GM21825 (cell line): ENCODE measurements around the gene TTC23.
"Not testable (repeated sequence)": the region's sequence is repeated elsewhere in the genome, so short reads cannot be mapped to it uniquely, and the experiment has no call there.

Experiments used
- ATAC-seq: cut with Tn5 transposase; IDR thresholded peaks from one replicate; pipeline ENCODE4 v1.9.1; 2021; ENCODE audit warnings: mild to moderate bottlenecking, moderate library complexity; ENCODE audit not compliant: unreplicated experiment

The TTC23 gene

GRCh38 chr15:99201408-99202175, 47.8 kb downstream of the TTC23 start:
- ATAC-seq = no peak

GRCh38 chr15:99197856-99198255, 51.5 kb downstream of the TTC23 start:
- ATAC-seq = no peak

GRCh38 chr15:99192181-99192580, 57.2 kb downstream of the TTC23 start:
- not testable (repeated sequence) for ATAC-seq

DNA sequence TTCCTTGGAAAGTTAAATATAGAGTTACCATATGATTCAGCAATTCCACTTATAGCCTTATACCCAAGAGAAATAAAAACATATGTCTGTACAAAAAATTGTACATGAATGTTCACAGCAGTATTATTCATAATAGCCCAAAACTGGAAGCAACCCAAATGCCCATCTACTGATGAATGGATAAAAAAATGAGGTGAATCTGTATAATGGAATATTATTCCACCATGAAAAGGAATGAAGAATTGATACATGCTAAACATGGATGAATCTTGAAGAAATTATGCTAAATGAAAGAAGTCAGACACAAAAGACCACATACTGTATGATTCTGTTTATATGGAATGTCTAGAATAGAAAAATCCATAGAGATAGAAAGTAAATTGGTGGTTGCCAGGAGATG, 61.4 kb downstream of the TTC23 start:
- ATAC-seq = no peak

- no peak for ATAC-seq
These were observed 63.8 kb downstream of the TTC23 start for GRCh38 chr15:99185414-99186130.

DNA sequence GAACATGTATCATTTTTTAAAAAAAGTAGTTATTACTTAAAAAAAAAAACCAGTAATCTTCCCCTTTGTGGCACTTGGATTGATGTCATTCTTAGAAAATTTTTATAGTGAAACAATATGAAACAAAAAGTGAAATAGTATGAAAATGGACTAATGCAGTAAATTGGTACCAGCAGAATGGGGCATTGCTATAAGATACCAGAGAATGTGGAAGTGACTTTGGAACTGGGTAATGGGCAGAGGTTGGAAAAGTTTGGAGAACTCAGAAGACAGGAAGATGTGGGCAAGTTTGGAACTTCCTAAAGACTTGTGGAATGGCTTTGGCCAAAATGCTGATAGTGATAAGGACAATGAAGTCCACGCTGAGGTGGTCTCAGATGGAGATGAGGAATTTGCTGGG, 66.6 kb downstream of the TTC23 start:
- ATAC-seq = no peak

DNA sequence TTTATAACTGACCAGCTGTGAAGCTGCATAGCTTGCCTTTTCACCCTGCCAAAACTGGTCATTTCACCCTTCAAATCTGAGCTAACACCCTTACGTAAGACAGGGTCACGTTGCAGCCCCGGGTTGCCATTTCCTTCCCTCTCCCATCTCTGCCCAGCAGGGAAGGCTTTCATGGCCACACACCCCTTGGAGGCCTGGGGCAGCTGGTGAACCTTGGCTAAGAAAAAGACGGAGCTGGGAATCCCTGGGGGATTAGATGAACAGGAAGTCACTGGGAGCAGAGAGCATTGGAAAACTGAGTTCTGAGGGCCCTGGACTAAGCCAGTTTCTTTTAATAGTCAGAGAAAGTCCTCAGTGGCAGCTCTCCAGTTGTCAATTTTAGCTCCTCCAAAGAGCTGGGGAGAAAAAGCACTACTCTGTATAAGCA, 67.8 kb downstream of the TTC23 start:
- ATAC-seq = no peak

GRCh38 chr15:99180964-99181306, 68.4 kb downstream of the TTC23 start:
- no peak for ATAC-seq

- no peak for ATAC-seq
These were observed 69.1 kb downstream of the TTC23 start for GRCh38 chr15:99180086-99180963.

GRCh38 chr15:99177679-99178078, 71.7 kb downstream of the TTC23 start:
- no peak for ATAC-seq

- no peak for ATAC-seq
These were observed 72.6 kb downstream of the TTC23 start for GRCh38 chr15:99176757-99177156.

DNA sequence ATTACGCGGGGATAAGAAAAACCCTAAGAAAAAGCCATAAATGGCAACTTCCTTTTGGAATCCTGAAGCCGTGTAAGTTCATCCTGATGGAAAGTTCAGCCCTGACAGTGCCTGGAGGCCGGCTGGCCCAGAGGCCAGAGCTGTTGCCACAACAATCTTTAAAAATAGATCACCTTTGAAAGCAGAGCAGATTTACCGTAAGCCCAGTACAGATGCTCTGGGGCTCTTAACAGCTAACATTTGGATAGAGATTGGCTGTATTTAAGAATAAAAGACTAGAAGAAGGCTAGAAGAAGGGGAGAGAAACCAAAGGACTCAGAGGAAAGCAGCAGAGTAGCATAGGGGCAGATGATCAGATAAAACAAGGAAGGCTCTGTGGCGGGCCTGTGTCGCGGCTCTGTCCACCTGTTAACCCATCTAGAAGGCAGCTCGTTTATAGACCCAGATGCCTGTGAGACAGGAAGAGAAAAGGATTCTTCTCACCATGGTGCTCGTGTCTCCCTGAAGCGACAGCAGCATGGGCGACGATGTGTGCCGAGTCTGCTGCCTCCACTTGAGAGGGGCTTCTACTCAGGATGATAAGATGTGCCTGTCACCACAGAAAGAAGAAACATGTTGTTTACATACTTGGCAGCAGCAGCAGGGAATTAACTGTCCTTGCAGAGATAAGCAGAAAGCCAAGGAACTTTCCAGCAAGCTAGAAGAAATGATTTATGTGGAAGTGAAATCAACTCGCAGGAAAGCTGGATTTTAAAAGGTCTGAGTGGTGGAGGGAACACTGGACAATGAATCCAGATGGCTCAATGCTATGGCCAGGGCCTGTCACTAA, 74.6 kb downstream of the TTC23 start:
- no peak for ATAC-seq

DNA sequence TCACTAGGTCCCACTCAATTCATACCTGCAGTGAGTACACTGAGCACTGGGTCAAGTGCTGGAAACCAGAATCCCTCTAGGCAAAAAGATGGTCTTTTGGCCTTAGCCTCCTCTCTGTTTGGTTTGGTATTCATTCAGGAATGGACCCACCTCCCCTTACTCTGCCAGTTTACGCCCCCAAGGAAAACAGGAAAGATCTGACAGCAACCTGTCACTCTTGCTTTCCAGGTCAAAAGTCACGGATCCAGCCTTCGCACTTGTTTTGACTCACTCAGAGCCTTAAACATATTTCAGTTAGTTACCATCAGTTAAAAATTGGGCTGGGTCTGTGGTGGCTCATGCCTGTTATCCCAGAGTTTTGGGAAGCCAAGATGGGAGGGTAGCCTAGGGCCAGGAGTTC, 76.4 kb downstream of the TTC23 start:
- ATAC-seq = no peak

DNA sequence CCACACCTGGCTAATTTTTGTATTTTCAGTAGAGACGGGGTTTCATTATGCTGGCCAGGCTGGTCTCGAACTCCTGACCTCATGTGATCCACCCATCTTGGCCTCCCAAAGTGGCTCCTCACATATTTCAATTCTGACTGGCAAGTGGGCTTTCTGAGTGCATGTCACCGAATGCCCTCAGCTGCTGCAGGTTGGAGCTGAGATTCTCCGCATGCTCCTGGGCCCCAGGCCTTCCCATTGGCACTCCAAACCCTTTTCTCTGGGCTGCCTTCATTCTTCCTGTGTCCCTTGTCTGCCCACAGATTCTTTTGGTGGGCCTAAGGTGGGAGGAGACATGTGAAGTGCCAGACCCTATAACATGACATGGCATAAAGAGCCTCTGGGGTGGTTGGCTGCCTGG, 77.2 kb downstream of the TTC23 start:
- no peak for ATAC-seq

- no peak for ATAC-seq
These were observed 78.8 kb downstream of the TTC23 start for GRCh38 chr15:99170476-99171065.

- no peak for ATAC-seq
These were observed 79.5 kb downstream of the TTC23 start for GRCh38 chr15:99169769-99170311.

DNA sequence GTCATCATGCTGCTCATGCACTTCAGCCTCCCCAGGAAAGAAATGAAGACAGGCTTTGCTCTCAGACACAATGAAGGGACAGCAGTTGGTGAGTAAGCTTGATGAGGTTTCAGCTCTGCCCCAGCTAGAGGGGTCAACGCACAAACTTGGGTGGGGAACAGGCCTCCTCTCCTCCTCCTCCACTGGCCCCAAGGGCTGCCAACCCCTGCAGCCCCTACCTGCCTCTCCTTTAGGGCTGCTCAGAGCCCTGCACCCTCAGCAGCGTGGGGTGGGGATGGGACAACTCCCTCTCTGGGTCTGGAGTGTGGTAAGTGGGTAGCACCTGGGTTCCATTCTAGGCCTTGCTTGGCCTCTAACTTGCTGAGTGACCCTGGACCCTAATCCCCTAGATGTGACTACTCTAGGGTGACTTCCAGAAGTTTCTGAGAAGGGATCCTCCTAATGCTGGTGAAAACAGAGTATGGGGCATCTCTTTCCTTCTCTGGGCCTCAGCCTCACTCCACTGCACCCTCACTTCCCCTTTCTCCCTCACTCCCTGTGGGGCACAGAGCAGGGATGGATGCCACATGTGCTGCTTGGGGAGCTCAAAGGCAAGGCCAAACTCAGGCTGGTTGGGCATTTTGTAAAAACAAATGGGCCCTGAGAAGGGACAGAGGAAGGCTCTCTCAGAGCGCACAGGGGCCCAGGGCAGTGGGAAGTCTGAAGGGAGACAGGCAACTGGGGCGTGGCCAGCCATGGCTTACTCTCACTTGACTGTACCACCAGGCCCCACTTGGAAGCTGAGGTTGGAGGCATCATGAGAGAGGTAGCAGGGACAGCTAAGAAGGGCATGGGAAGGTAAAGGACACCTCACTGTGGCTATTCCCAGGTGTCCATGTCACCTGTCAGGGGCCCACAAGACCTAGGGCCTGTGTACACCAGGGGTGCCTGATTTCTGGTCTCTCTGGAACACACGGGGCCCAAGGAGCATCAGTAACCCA, 80.5 kb downstream of the TTC23 start:
- ATAC-seq = no peak

DNA sequence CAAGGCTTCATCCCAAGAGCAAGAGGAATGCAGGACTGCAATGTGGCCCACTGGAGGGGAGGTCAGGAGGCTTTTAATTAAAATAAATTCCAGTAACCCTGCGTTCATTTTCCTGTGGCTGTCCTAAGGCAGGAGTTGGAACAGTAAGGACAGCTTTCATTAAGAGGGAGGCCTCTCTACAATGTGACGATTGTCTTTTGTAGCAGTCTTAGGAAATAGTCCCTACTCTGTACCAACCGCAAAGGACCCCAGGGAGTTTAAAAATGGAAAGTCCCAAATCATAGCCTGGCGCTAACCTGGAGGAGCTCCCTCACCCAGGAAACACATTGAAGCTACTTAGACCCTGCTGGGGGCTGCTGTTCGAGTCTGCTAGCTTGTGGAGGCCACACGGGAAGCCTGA, 81.7 kb downstream of the TTC23 start:
- peak; percentile 43 for ATAC-seq

DNA sequence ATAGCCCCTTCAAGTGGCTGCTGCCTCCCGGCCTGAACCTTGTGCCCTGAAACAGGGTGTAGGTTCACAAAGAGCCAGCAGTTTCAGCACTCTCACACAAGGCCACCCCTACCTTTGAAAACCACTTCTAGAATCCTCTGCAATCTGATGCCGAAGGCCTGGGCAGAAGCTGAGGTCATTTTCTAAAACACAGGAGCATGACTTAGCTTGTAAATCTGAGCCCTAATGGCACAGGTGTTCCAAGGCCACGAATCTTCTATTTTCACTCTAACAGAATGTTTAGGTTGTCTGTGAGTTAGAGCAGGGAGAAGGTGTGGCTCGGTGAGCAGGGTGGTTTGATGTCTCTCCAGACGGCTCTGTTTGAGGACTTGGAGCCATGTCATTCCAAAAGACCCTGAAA, 82.2 kb downstream of the TTC23 start:
- no peak for ATAC-seq
